HG03432 (cell line): Measurements from ENCODE around the gene HSD3B1.
A peak's percentile ranks its signal among the peaks of the same experiment; 100 is the strongest.
"Not testable (repeated sequence)": the region's sequence is repeated elsewhere in the genome, so short reads cannot be mapped to it uniquely, and the experiment has no call there.

Source experiments
- ATAC-seq: cut with Tn5 transposase; IDR thresholded peaks from one replicate; pipeline ENCODE4 v1.9.1; 2021; ENCODE audit warnings: mild to moderate bottlenecking, moderate library complexity; ENCODE audit not compliant: unreplicated experiment

Gene HSD3B1

GRCh38 chr1:119489201-119489600 is 17.8 kb upstream of the HSD3B1 start:
- no peak for ATAC-seq

- no peak for ATAC-seq
Measured at GRCh38 chr1:119490925-119491324, 16.1 kb upstream of the HSD3B1 start.

GRCh38 chr1:119492763-119493162 is 14.2 kb upstream of the HSD3B1 start:
- ATAC-seq: no peak

- ATAC-seq: no peak
Measured at GRCh38 chr1:119504831-119505230, 2.2 kb upstream of the HSD3B1 start.

GRCh38 chr1:119510046-119510445 is 3.0 kb downstream of the HSD3B1 start:
- no peak for ATAC-seq

DNA sequence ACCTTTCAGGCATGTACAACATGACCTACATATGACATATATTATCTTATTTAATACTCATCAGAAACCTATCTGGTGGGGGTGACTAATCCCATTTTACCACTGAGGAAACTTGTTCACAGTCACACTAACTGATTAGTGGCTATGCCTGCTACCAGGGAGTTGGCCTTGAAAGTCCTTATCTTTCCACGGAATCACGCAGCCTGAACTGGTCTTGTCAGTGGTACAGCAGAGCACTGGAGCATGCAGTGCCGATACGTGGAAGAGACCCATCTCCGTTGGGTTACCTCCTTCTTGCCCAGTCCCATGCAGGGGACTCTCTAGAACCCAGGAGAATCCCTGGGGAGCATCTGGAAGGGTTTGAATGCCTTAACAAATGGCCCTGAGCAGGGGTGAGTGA is 8.2 kb downstream of the HSD3B1 start:
- ATAC-seq: no peak

GRCh38 chr1:119516247-119516646 is 9.2 kb downstream of the HSD3B1 start:
- no peak for ATAC-seq

GRCh38 chr1:119516680-119517079 is 9.7 kb downstream of the HSD3B1 start:
- no peak for ATAC-seq

- ATAC-seq: not testable (repeated sequence)
Measured at GRCh38 chr1:119517667-119518066, 10.7 kb downstream of the HSD3B1 start.

DNA sequence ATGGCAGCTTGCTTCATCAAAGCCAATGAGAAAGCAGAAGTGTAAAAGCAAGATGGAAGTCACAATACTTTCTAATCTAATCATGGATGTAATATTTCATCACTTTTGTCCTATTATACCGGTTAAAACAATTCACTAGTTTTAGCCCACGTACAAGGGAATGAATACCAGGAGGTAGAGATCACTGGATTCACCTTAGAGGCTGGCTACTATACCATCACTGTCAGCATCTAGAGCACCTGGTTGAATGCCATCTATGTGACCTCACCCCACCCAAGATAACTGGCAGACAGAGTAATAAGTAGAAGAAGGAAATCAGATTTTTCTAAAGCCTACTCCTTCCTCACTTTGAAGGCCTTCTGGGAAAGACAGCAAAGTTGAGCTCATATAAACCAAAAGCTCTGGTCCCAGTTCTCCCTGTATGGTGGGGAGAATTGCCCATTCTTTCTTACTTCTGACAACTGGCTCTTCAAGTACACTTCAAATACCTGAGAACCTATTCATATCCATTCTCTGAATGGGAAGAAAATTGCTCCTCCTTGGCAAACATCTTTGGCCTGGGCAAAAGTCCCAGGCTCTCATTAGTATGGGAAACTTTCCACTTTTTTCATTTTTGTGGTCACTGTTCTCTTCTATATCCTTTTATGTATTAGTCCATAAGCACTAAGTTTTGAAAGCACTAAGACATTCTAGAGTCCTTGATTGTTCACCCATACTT is 24.8 kb downstream of the HSD3B1 start:
- ATAC-seq: no peak

DNA sequence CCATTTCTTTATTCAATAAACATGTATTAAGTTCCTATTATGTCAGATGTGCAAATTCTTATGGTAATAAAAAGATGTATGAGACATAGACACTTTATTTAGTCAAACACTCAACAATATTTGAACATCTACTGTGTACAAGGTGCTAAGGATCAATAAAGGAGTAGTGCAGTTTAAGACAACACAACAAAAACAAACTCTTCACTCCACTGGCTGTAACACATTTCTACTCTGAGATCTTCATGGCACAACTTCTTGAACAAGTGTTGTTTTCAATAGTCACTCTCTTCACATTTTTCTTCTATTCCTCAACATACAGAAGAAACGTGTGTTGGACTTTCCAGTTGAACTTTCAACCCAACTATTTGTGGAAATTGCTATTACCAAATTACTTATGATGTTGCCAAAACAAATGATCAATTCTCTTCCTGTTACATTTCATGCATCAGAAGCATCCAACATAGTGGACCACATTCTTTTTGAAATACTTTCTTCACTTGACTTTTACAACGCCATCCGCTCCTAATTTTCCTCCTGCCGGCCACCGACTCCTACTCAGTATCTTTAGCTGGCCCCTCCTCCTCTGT is 25.4 kb downstream of the HSD3B1 start:
- ATAC-seq: no peak

GRCh38 chr1:119535381-119535780 is 28.4 kb downstream of the HSD3B1 start:
- ATAC-seq: no peak

DNA sequence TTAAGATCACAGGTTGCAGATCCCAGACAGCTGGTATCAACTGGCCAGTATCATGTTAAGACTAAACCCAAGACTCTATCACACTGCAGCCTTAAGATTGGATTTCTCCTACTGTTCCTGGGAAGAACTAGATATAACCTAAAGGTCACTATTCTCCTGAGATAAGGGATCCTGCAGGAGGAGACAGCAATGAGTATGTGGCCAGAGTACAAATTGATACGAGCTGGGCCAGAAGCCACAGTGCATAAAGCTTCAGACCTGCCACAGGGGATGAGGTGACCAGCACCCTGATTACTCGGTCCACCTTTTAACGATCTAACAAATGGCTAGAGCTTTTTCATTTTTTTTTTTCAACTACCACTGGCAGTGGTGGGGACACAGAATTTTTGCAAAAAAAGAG is 31.0 kb downstream of the HSD3B1 start:
- no peak for ATAC-seq

- no peak for ATAC-seq
Measured at GRCh38 chr1:119539636-119540035, 32.6 kb downstream of the HSD3B1 start.

GRCh38 chr1:119541389-119541788 is 34.4 kb downstream of the HSD3B1 start:
- ATAC-seq: no peak

GRCh38 chr1:119542492-119542946 is 35.5 kb downstream of the HSD3B1 start:
- ATAC-seq: no peak

- no peak for ATAC-seq
Measured at GRCh38 chr1:119544165-119544762, 37.3 kb downstream of the HSD3B1 start.

GRCh38 chr1:119546641-119547040 is 39.6 kb downstream of the HSD3B1 start:
- ATAC-seq: no peak

GRCh38 chr1:119547306-119547705 is 40.3 kb downstream of the HSD3B1 start:
- no peak for ATAC-seq

DNA sequence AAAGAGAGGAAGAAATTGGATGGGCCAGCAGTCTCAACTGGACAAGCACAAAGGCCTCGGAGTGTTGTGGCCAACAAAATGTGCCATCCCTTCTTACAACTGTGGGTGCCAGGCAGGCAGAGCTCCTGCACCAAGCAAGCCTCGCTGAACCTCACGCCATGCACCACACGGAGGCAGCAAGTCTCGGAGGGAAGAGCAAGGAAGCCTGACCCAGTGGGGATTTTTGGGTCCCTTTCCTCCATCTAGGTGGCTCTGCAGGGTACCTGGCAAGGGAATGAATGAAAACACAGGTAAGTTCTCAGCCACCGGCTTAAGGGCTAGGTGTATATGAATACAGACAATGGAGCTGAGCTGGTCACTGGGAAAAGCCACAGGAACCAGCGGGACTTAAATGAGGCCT is 40.8 kb downstream of the HSD3B1 start:
- no peak for ATAC-seq

GRCh38 chr1:119549719-119550132 is 42.7 kb downstream of the HSD3B1 start:
- ATAC-seq: peak; percentile 67

DNA sequence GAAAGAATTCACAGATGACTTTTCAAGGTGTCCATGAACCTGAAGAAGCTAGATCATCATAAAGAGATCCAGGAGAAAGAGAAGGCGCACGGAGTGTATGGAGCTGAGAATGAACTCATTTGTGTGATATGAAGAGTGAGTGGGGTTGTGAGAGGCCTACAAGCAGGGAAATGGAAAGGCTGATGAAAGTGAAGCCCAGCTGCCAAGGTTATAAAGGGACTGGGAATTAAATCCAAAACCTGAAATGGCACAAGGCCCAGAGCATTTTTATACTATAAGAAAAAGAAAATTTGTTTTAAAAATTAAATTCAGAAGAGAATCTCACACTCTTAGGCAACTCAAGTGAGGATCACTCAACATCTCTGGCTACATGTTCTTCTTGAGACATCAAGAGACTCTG is 43.4 kb downstream of the HSD3B1 start:
- ATAC-seq: no peak
